HEK293 (cell line): ENCODE results near the gene MAL.

ENCODE experiments used
- HOXA7 ChIP-seq: sonication (generic); formaldehyde crosslinking; IDR thresholded peaks from 2 replicates; pipeline ENCODE4 v1.8.1; 2022; ENCODE audit warnings: missing genetic modification reagents, borderline replicate concordance
- MEIS1 ChIP-seq: sonication (generic); formaldehyde crosslinking; IDR thresholded peaks from 2 replicates; pipeline ENCODE4 v1.8.1; 2022; ENCODE audit warnings: missing genetic modification reagents, mild to moderate bottlenecking, borderline replicate concordance
- RBAK ChIP-seq: fragments of 450-650 bp; formaldehyde crosslinking; IDR thresholded peaks from 2 replicates; pipeline ENCODE4 v1.5.1; 2016; ENCODE audit warnings: missing biosample characterization, missing genetic modification characterization
- TCF7L2 ChIP-seq: IDR thresholded peaks from 2 replicates; pipeline ENCODE4 v1.6.1; 2011; ENCODE audit warnings: low read depth, mild to moderate bottlenecking, inconsistent platforms, low read length, moderate library complexity, borderline replicate concordance
- YY1 ChIP-seq: fragments of 450-650 bp; formaldehyde crosslinking; IDR thresholded peaks from 2 replicates; pipeline ENCODE4 v1.5.1; 2018; ENCODE audit warnings: missing biosample characterization, missing genetic modification characterization
- ZBTB8A ChIP-seq: fragments of 450-650 bp; formaldehyde crosslinking; IDR thresholded peaks from 2 replicates; pipeline ENCODE4 v1.5.1; 2016; ENCODE audit warnings: missing biosample characterization, missing genetic modification characterization
- ZNF274 ChIP-seq, 2 experiments: fragments of 200-500 bp in 1 of 2; fragments of 450-650 bp in 1 of 2; sonication (Bioruptor generic) in 1 of 2; formaldehyde crosslinking in 1 of 2; IDR thresholded peaks; 2 replicates each; pipeline versions ENCODE4 v1.5.1 to v1.6.1; 2014 to 2016; ENCODE audit warnings: borderline replicate concordance in 1 of 2, inconsistent platforms in 1 of 2, low read length in 1 of 2, missing biosample characterization in 1 of 2, missing genetic modification characterization in 1 of 2
- ZNF544 ChIP-seq: fragments of 450-650 bp; formaldehyde crosslinking; IDR thresholded peaks from 2 replicates; pipeline ENCODE4 v1.5.0; 2017; ENCODE audit warnings: missing biosample characterization, missing genetic modification characterization
- ZNF561 ChIP-seq: fragments of 450-650 bp; IDR thresholded peaks from 2 replicates; pipeline ENCODE4 v1.5.1; 2018; ENCODE audit warnings: missing biosample characterization, missing genetic modification characterization, borderline replicate concordance
- ZNF791 ChIP-seq: fragments of 450-650 bp; formaldehyde crosslinking; IDR thresholded peaks from 2 replicates; pipeline ENCODE4 v1.5.1; 2016; ENCODE audit warnings: missing biosample characterization, missing genetic modification characterization
- ZNF830 ChIP-seq: fragments of 450-650 bp; IDR thresholded peaks from 2 replicates; pipeline ENCODE4 v1.5.0; 2018; ENCODE audit warnings: missing biosample characterization, missing genetic modification characterization, low read depth, mild to moderate bottlenecking, moderate library complexity
- TF ChIP-seq, protein P1 (sequence below): fragments of 450-650 bp; formaldehyde crosslinking; IDR thresholded peaks from 2 replicates; pipeline ENCODE4 v1.5.1; 2016; ENCODE audit warnings: missing biosample characterization, missing genetic modification characterization
- TF ChIP-seq, protein P2 (sequence below): fragments of 450-650 bp; formaldehyde crosslinking; IDR thresholded peaks from 2 replicates; pipeline ENCODE4 v1.5.1; 2016; ENCODE audit warnings: missing biosample characterization, missing genetic modification characterization, low read depth

- no peak for TF ChIP-seq ZNF830 (tag by site-specific recombination)
- no peak for TF ChIP-seq ZNF274 (IDR thresholded peaks at IDR 0.05; ENCODE audit: low read length)
- TF ChIP-seq ZNF274 (tag by site-specific recombination; IDR thresholded peaks at IDR 0.05; ENCODE audit: borderline replicate concordance): no peak
- TF ChIP-seq, protein P1, sequence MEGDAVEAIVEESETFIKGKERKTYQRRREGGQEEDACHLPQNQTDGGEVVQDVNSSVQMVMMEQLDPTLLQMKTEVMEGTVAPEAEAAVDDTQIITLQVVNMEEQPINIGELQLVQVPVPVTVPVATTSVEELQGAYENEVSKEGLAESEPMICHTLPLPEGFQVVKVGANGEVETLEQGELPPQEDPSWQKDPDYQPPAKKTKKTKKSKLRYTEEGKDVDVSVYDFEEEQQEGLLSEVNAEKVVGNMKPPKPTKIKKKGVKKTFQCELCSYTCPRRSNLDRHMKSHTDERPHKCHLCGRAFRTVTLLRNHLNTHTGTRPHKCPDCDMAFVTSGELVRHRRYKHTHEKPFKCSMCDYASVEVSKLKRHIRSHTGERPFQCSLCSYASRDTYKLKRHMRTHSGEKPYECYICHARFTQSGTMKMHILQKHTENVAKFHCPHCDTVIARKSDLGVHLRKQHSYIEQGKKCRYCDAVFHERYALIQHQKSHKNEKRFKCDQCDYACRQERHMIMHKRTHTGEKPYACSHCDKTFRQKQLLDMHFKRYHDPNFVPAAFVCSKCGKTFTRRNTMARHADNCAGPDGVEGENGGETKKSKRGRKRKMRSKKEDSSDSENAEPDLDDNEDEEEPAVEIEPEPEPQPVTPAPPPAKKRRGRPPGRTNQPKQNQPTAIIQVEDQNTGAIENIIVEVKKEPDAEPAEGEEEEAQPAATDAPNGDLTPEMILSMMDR (tag by site-specific recombination): no peak
- no peak for TF ChIP-seq YY1 (tag by site-specific recombination)
- TF ChIP-seq ZBTB8A: no peak
- no peak for TF ChIP-seq RBAK (tag by site-specific recombination)
- TF ChIP-seq, protein P2, sequence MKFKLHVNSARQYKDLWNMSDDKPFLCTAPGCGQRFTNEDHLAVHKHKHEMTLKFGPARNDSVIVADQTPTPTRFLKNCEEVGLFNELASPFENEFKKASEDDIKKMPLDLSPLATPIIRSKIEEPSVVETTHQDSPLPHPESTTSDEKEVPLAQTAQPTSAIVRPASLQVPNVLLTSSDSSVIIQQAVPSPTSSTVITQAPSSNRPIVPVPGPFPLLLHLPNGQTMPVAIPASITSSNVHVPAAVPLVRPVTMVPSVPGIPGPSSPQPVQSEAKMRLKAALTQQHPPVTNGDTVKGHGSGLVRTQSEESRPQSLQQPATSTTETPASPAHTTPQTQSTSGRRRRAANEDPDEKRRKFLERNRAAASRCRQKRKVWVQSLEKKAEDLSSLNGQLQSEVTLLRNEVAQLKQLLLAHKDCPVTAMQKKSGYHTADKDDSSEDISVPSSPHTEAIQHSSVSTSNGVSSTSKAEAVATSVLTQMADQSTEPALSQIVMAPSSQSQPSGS (tag by site-specific recombination): no peak
- TF ChIP-seq ZNF544 (tag by site-specific recombination): no peak
- TF ChIP-seq HOXA7 (CRISPR knock-in tag): no peak
- no peak for TF ChIP-seq ZNF561 (tag by site-specific recombination)
- no peak for TF ChIP-seq MEIS1 (CRISPR knock-in tag)
- no peak for TF ChIP-seq ZNF791 (tag by site-specific recombination)
- no peak for TF ChIP-seq TCF7L2
Observed at GRCh38 chr2:95071856-95072255, 46.3 kb downstream of the MAL start.
